Panc1 (cell line): ENCODE measurements around the gene TIMM50.

Source experiments
- CTCF ChIP-seq: fragments of 450-650 bp; IDR thresholded peaks from 2 replicates; pipeline ENCODE4 v1.5.1; 2017; ENCODE audit warnings: mild to moderate bottlenecking
- POLR2AphosphoS5 ChIP-seq: IDR thresholded peaks from 2 replicates; pipeline ENCODE4 v1.6.1; 2012; ENCODE audit warnings: mild to moderate bottlenecking, low read depth, low read length, moderate library complexity

GRCh38 chr19:39539165-39539517 lies 58.5 kb downstream of the TIMM50 start:
- TF ChIP-seq CTCF (no peak), POLR2AphosphoS5 (no peak)
